GM18502 (cell line): Measurements from ENCODE around the gene TEPSIN.

Experiments used
- ATAC-seq: cut with Tn5 transposase; IDR thresholded peaks from one replicate; pipeline ENCODE4 v1.9.1; 2021; ENCODE audit warnings: mild to moderate bottlenecking; ENCODE audit not compliant: unreplicated experiment, poor library complexity

TEPSIN gene

GRCh38 chr17:81238815-81239713 lies at the start of gene TEPSIN, which contains the start of gene NDUFAF8:
TEPSIN (minus strand) TSS chr17:81239055; CDS start chr17:81239033, 22 bp downstream.
NDUFAF8 (plus strand) TSS chr17:81239318; CDS start chr17:81239364, 46 bp downstream.
- ATAC-seq: peak; percentile 91

- ATAC-seq: no peak
Measured at GRCh38 chr17:81287741-81288430, 49.0 kb upstream of the TEPSIN start.

GRCh38 chr17:81287152-81287551 lies 48.3 kb upstream of the TEPSIN start:
- no peak for ATAC-seq

GRCh38 chr17:81286491-81287145 lies 47.8 kb upstream of the TEPSIN start:
- ATAC-seq: no peak

GRCh38 chr17:81285894-81286293 lies 47.0 kb upstream of the TEPSIN start:
- ATAC-seq: no peak

GRCh38 chr17:81285179-81285878 lies 46.5 kb upstream of the TEPSIN start:
- ATAC-seq: no peak

- no peak for ATAC-seq
Measured at GRCh38 chr17:81282876-81283275, 44.0 kb upstream of the TEPSIN start.

- no peak for ATAC-seq
Measured at GRCh38 chr17:81282141-81282540, 43.3 kb upstream of the TEPSIN start.

GRCh38 chr17:81280571-81280970 lies 41.7 kb upstream of the TEPSIN start:
- ATAC-seq: no peak

- ATAC-seq: no peak
Measured at GRCh38 chr17:81279278-81280275, 40.7 kb upstream of the TEPSIN start.

- no peak for ATAC-seq
Measured at GRCh38 chr17:81278831-81279230, 40.0 kb upstream of the TEPSIN start.

- no peak for ATAC-seq
Measured at GRCh38 chr17:81277946-81278693, 39.3 kb upstream of the TEPSIN start.

GRCh38 chr17:81277421-81277820 lies 38.6 kb upstream of the TEPSIN start:
- no peak for ATAC-seq

GRCh38 chr17:81276781-81277180 lies 37.9 kb upstream of the TEPSIN start:
- ATAC-seq: no peak

GRCh38 chr17:81274471-81274855 lies 35.6 kb upstream of the TEPSIN start:
- ATAC-seq: no peak

GRCh38 chr17:81273698-81274470 lies 35.0 kb upstream of the TEPSIN start:
- no peak for ATAC-seq

- ATAC-seq: no peak
Measured at GRCh38 chr17:81272616-81273015, 33.8 kb upstream of the TEPSIN start.

GRCh38 chr17:81271226-81271625 lies 32.4 kb upstream of the TEPSIN start:
- ATAC-seq: no peak
